Right ventricle myocardium superior (tissue), 1 donor: Measurements from ENCODE around the gene ZNF761. TPM values are rescaled to one million over a fixed set of nuclear protein-coding genes. Genes with fewer than 3 reads are reported as not detected.
A peak's percentile ranks its signal among the peaks of the same experiment; 100 is the strongest.
"Not testable (repeated sequence)": the region's sequence is repeated elsewhere in the genome, so short reads cannot be mapped to it uniquely, and the experiment has no call there.

ENCODE experiments used
- ATAC-seq: fragments of 200-7000 bp; cut with Tn5 transposase; one replicate; pipeline ENCODE4 v1.9.1; 2020; ENCODE audit warnings: mild to moderate bottlenecking; ENCODE audit not compliant: poor library complexity
- DNase-seq: peaks from one replicate; pipeline ENCODE4 v3.0.0-alpha.2; 2020
- intact Hi-C: fragments of 100-400 bp; cut with DNase I; formaldehyde crosslinking; loops from one replicate; pipeline ENCODE4 v1.11.2; 2022
- total RNA-seq: library from RNA; stranded (reverse); fragmentation: NEBNext Ultra II Directional; extraction: Animal tissue kit (Norgen Biotek cat#: 25700); gene quantifications from one replicate; pipeline ENCODE4 v1.2.1, GENCODE V29; 2021
- donor health status: DM: no; HTN: yes; CAD: no; lungs with severe emphysema.

ZNF761 gene
- total RNA-seq, 1 donor from 2014 or later = 2.9 TPM

DNA sequence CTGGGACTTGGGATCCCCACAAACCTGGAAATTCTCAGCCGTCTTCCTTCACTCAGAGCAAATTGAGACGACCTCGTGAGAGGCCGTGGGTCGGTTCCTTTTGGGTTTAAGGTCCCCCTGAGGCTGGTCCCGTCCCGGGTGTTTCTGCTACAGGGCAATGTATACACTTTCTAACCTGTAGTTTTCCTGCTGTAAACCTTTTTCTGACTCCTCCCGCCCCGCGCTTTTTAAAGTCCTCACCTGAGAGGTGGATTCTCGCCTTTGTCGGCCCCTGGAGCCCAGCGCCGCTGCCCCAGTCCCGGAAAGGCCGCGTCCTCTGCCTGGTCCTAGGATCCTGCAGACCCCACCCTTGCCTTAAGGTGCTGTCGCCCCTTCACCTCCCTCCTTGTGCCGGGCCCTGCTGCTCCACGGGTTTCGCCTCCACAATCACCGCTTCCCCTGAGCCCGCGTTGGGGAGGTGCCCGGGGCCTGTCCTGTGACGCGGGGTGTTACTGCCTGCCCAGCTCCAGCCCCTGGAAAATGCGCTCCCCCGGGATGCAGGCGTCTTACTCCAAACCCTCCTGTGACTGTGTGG lies 391 bp downstream of the ZNF761 start:
- DNase-seq (peak; percentile 50), ATAC-seq (peak; percentile 42)
- intact Hi-C loops = no loop called here

DNA sequence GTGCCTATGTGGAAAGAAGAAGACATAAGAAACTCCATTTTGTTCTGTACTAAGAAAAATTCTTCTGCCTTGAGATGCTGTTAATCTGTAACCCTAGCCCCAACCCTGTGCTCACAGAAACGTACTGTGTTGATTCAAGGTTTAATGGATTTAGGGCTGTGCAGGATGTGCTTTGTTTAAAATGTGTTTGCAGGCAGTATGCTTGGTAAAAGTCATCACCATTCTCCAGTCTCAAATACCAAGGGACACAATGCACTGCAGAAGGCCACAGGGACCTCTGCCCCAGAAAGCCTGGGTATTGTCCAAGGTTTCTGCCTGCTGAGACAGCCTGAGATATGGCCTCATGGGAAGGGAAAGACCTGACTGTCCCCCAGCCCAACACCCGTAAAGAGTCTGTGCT lies 12.0 kb downstream of the ZNF761 start:
- intact Hi-C loops, DNase-seq, ATAC-seq: not testable (repeated sequence)

DNA sequence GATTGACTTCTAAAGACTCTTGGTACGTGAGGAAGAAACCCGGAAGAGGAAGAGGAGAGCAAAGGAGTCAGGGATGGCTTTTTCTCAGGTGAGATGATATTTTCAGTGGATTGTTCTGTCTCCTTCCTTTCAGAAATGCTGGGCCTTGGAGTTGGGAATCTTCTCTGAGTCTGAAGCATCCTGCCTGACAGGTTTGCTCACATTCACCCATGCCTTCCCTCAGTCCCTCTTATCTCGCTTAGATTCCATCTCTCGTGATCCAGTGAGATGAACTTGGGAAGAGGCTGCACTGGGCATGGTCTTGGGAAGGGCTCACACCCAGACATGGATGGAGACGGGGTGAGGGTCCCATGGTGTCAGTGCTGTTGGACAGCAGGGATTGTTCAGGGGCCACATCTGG lies 15.4 kb downstream of the ZNF761 start:
- ATAC-seq, DNase-seq, intact Hi-C loops: not testable (repeated sequence)

DNA sequence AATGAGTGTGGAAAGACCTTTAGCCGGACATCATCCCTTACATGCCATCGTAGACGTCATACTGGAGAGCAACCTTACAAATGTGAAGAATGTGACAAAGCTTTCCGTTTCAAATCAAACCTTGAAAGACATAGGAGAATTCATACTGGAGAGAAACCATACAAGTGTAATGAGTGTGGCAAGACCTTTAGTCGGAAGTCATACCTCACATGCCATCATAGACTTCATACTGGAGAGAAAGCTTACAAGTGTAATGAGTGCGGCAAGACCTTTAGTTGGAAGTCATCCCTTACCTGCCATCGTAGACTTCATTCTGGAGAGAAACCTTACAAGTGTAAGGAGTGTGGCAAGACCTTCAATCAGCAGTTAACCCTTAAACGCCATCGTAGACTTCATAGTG lies 24.0 kb downstream of the ZNF761 start:
- intact Hi-C loops = no loop called here
- no peak for DNase-seq
- ATAC-seq = no peak

DNA sequence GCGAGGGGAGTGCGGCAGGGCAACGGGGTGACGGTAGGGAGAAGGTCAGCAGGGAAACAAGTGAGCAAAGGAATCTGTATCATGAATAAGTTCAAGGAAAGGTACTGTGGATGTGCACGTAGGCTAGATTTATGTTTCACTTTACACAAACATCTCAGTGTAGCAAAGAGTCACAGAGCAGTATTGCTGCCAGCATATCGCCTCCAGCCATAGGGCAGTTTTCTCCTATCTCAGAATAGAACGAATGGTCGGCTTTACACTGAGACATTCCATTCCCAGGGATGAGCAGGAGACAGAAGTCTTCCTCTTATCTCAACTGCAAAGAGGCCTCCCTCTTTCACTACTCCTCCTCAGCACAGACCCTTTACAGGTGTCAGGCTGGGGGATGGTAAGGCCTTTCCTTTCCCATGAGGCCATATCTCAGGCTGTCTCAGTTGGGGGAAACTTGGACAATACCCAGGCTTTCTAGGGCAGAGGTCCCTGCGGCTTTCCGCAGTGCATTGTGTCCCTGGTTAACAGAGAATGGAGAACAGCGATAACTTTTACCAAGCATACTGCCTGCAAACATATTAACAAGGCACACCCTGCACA lies 28.4 kb downstream of the ZNF761 start:
- intact Hi-C loops, DNase-seq, ATAC-seq: not testable (repeated sequence)

DNA sequence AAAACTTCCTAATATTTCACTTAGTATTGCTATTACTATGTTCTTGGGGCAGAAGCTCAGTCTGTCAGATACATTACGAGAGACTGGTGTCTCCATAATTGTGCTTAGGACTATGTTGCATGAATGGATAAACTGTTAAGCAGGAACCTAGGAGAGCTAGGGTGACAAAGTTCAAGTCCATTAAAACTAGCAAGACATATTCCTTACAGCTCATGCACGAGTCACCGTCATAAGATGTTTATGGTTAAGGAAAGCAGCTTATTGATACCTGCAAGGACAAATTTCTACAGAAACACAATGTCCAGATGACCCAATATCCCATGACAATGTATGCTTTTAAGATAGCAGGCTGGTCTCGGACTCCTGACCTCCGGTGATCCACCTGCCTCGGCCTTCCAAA lies 30.1 kb downstream of the ZNF761 start:
- ATAC-seq (no peak), DNase-seq (no peak)
- intact Hi-C loops = no loop called here

DNA sequence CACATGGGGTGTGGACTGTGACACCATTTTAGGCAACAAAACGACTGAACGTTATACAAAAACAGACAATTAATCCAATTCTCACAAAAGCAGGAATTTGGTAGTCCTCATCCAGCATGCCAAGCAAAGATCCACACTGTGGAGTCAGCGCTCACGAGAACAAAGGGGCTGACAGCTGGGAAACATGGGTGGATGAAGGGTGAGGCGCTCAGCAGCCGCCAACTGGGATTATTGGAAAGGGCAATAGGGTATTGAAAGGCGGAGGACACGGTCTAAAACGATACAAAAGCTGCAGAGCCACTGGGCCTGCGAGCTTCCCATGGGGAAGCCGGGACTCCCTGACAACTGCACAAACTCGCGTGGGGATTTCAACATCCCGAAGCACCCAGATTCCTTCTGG lies 31.1 kb downstream of the ZNF761 start:
- intact Hi-C loops = no loop called here
- no peak for DNase-seq
- no peak for ATAC-seq

DNA sequence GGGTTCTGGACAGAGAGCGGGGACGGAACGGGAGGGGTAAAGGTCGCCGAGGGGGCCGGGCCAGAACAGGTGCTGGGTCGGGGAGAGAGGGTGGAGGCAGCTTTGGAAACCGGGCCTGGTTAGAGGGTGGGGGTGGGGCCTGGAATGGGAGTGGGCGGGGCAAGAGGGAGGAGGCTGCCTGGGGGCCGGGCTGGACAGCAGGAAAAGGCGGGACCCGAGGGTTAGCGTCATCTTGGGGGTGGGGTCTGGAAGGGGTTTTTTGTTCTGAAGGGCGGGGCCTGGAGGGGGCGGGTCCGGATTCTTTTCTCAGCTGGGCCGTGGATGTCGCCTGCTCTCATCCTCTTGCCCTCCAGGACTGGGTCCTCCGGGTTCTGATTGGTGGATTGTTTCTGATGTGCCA lies 31.5 kb downstream of the ZNF761 start:
- intact Hi-C loops = no loop called here
- ATAC-seq (no peak), DNase-seq (peak; percentile 51)

DNA sequence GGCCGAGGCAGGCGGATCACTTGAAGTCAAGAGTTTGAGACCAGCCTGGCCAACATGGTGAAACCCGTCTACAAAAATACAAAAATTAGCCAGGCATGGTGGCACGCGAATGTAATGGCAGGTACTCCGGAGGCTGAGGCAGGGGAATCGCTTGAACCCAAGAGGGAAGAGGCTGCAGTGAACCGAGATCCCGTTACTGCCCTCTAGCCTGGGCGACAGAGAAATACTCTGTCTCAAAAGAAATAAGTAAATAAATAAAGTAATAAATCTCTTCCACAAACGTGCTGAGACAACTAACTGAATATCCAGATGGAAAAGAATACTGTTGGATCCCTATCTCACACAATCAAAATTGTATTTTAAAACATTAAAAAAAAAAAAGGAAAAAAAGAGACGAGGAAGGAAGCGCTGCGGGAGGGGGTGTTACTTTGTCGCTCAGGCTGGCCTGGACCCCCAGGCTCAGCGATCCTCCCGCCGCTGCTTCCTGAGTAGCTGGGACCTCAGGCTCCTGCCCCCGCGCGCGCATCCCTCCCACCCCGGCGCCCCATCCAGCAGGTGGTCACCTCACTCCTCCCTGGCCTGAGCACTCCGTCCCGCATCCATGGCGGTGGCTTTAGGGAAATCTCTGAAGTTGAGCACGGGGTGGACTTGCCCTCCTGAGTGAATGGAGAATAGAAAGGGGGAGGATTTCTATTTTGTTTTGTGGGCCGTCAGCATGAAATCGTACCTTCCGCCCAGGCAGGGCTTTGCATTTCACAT lies 35.1 kb downstream of the ZNF761 start:
- intact Hi-C loops = no loop called here
- peak; percentile 47 for DNase-seq
- ATAC-seq = peak; percentile 16

DNA sequence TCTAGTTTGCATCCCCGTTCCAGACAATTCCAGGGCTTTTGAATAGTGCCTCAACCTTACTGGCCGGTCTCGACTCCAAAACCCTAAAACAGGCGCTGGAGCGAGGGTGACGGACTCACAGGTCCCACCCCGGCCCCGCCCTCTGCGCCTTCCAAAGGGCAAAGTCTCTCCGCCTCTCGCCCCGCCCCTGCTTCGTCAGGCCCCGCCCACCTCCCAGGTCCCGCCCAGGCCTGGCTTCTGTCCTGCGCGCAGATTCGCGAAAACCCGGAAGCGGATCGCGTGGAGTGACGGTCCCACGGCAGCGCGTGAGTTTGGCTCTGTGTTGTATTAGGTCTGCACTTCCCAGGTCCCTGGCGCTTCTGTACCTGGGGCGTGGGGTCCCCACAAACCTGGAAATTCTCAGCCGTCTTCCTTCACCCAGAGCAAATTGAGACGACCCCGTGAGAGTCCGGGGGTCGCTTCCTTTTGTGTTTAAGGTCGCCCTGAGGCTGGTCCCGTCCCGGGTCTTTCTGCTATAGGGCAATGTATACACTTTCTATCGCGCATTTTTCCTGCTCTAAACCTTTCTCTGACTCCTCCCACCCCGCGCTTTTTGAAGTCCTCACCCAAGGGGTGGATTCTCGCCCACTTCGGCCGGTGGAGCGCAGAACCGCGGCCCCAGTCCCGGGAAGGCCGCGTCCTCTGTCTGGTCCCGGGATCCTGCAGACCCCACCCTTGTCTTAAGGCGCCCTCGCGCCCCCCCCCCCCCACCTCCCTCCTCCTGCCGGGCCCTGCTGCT lies 35.9 kb downstream of the ZNF761 start, which contains the start of gene ZNF813:
TSS of gene ZNF813 (plus strand) at position 249 of the 778 bp plus-strand sequence. CDS start 16,090 bp downstream, outside the sequence.
- peak; percentile 100 for ATAC-seq
- DNase-seq = peak; percentile 97
- intact Hi-C loops = no loop called here

DNA sequence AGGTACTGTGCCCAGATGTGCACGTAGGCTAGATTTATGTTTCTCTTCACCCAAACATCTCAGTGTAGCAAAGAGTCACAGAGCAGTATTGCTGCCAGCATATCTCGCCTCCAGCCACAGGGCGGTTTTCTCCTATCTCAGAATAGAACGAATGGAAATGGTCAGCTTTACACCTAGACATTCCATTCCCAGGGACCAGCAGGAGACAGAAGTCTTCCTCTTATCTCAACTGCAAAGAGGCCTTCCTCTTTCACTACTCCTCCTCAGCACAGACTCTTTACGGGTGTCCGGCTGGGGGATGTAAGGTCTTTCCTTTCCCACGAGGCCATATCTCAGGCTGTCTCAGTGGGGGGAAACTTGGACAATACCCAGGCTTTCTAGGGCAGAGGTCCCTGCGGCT lies 36.8 kb downstream of the ZNF761 start:
- intact Hi-C loops, ATAC-seq, DNase-seq: not testable (repeated sequence)

DNA sequence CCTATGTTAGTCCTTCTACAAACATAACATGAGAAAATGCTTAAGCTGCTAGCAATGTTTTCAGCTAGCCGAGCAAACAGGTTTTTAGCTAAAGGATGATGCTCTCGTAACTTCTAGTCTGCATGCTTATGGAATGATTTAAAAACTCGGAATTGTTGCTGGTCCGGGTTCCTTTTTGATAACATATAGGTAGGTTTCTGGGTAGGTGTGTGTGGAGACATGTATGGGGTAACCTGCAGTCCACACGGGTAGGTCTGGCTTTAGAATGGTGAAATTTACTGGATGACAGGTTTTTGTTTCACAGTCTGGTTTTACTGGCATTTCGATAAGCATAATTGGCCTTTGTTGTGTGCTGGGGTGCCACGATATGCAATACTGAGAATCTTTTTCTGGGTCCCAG lies 40.1 kb downstream of the ZNF761 start:
- DNase-seq (no peak), ATAC-seq (no peak)
- intact Hi-C loops = no loop called here

DNA sequence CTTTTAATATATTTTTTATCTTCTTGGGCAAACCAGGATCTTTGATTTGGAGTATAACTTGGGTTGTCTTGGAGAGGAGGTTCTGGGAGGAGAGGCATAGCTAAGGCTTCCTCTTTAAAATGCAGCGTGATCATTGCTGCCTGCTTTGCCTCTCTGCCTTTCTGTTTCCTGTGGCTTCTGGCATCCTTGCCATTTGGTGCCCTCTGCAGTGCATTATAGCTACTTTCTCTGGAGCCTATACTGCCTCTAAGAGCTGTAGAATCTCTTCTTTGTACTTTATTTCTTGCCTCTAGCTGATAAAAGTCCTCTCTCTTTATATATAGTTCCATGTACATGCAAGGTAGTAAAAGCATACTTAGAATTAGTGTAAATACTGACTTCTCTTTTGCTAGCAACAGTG lies 43.0 kb downstream of the ZNF761 start:
- intact Hi-C loops, ATAC-seq, DNase-seq: not testable (repeated sequence)

DNA sequence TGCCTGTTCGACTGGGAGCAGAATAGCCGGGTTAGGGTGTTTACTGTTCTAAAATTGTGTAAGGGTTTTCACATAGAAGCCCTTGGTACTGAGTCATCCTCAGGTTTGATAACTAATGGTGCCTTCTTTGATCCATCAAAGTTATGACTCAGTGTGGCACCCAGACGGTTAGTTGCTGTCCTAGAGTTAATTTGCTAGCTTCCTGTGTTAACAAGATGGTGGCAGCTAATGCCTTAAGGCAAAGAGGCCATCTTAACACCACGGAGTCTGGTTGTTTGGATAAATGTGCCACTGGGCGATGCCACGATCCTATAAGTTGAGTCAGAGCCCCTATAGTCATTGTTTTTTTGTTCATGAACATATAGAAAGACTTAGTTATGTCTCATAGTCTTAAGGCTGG lies 43.7 kb downstream of the ZNF761 start:
- DNase-seq, intact Hi-C loops, ATAC-seq: not testable (repeated sequence)

DNA sequence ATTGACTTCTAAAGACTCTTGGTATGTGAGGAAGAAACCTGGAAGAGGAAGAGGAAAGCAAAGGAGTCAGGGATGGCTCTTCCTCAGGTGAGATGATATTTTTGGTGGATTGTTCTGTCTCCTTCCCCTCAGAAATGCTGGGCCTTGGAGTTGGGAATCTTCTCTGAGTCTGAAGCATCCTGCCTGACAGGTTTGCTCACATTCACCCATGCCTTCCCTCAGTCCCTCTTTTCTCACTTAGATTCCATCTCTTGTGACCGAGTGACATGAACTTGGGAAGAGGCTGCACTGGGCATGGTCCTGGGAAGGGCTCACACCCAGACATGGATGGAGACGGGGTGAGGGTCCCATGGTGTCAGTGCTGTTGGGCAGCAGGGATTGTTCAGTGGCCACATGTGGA lies 52.0 kb downstream of the ZNF761 start:
- not testable (repeated sequence) for DNase-seq

DNA sequence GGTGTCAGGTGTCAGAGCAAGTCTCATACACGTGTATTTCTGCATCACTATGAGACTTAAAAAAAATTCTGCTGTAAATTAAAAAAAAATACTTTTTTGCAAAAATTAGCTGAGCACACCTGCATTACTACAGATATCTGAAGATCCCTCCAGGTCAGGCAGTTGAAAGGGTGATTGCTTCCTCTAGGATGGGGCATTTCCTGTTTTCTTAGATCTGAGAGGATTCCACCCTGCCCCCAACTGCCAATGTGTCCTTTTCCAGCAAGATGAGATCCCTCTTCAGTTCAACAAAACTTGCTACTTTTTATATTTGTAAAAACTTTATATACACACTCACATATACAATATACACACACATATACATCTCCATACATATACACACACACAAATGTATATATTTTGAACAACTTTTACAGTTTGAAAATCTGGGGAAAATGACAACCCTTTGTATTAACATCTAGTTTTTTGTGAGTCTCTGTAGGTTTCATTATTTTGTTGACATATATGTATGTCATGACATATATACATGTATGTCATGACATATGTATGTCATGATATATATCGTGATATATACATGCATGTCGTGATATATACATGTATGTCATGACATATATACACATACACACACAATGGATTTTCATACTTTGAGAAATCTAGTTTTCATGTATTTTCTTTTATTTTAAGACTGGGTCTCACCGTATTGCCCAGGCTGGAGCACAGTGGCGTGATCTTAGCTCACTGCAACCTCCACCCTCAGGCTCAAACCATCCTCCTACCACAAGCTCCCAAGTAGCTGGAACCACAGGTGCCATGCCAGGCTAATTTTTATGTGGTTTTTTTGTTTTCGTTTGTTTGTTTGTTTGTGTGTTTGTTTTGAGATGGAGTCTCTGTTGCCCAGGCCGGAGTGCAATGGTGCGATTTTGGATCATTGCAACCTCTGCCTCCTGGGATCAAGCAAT lies 53.5 kb downstream of the ZNF761 start:
- DNase-seq (no peak), ATAC-seq (no peak)
- intact Hi-C loops = no loop called here

More for the DNA sequence above, 52.0 kb downstream of the ZNF761 start:
- ATAC-seq, intact Hi-C loops: not testable (repeated sequence)

DNA sequence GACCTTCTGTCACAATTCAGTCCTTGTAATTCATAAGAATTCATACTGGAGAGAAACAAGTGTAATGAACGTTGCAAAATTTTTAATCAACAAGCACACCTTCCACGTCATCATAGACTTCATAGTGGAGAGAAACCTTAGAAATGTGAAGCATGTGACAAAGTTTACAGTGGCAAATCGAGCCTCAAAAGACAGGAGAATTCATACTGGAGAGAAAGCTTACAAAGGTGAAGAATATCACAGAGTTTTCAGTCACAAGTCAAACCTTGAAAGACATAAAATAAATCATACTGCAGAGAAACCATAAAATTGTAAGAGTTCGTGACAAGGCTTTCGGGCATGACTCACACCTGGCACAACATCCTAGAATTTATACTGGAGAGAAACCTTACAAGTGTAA lies 60.4 kb downstream of the ZNF761 start:
- no peak for ATAC-seq
- intact Hi-C loops = no loop called here

More for the DNA sequence above, 60.4 kb downstream of the ZNF761 start:
- DNase-seq = no peak
